Articular chondrocyte of knee joint (primary cell): ENCODE results near the gene TMEM19. TPM values are rescaled to one million over a fixed set of nuclear protein-coding genes. Genes with fewer than 3 reads are reported as not detected.

Source experiments
- small RNA-seq: library from RNA; depleted of rRNA; stranded (forward); fragments of <200 nt; gene quantifications from one replicate; pipeline ENCODE3, GENCODE V24; 2012
- total RNA-seq: library from RNA; depleted of rRNA; stranded (reverse); fragments of >200 nt; gene quantifications from 2 replicates; pipeline ENCODE4 v1.2.3, GENCODE V29; 2012

The TMEM19 gene
- 35.5 and 40.5 TPM in 2 replicates for total RNA-seq

DNA sequence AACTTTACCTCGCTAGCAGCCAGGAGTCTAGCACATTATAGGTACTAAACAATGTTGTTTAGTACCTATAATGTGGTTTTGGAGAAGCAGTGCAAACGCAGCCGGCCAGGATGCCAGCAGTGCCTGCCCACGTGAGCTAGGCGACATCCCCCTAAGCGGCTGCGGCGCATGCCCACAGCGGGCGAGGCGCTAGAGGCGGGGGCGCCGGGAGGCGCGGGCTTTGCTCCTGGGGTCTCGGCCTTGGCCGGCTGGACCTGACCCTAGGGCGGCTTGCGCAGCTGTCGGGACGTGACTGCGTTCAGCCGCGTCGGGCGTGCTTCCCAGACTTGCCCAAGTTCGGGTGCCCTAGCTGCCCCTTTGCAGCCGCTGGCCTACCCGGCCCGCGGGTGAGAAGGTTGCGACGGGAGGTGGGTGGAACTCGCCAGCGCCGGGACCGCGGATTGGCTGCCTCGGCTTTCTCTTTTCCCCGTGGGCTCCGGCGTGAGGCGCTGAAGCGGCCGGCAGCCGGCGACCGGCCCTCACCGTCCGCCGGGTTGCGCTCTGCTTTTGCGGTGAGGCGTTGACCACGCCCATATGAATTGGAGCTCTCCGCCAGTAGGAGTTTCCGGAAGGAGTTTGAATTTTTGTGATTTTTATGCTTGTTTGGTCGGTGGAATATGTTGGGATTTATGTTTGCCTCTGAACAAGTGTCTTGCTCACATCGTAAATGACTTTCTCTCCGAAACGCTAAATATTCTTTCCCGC, at the start of gene TMEM19:
TSS of gene TMEM19 (plus strand) at position 169 of the 744 bp plus-strand sequence. CDS start 599 bp downstream, outside the sequence.

DNA sequence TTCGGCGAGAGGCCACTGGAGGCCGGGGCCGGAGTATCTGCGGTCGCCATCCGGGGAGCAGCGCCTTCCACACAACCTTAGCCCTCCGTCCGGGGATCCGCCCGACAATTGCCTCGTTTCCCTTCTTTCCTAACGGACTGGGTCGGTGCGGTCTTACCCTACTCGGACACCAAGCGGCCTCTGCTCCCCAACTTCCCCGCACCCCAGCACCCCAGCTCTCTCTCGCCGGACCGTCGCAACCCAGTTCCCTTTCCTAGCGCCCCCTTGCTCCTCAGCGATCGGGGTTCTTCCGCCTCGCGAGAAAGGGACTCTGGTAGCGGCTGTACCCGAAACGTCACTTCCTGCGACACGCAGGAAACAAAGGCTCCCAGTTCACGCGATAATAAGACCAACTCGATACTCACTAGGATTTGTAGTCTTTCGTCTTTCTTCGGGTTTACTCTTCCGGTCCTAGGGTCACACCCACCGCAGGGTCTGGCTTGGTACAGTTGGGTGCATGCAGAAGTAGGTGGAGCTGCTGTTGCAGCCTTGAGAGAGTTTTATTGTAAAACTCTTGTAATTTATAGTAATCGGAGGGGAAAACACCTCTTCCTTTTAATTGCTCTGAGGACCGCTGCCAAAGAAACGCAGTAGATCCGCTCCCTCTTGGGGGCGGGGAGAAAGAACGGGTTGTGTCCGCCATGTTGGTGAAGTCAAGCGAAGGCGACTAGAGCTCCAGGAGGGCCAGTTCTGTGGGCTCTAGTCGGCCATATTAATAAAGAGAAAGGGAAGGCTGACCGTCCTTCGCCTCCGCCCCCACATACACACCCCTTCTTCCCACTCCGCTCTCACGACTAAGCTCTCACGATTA, 22.1 kb upstream of the TMEM19 start, which contains the start of the genes THAP2 and ZFC3H1:
TSS of gene THAP2 (plus strand) at position 741 of the 850 bp plus-strand sequence. CDS start 209 bp downstream, outside the sequence.
TSS of gene ZFC3H1 (minus strand) at position 288 of the 850 bp plus-strand sequence. CDS start at position 50, 238 bp downstream.

Small RNAs within 50 kb of the gene (small RNA-seq; reads per million reads assigned to genes)
- not detected for gene RF00560

Other genes starting within 250 kb of the TMEM19 start
- gene LGR5, start 246.3 kb upstream of the TMEM19 start, total RNA-seq: 22.9 and 37.0 TPM in 2 replicates
- 59.3 and 66.0 TPM in 2 replicates for gene ZFC3H1, start 22.2 kb upstream of the TMEM19 start, total RNA-seq
- gene THAP2, start 21.8 kb upstream of the TMEM19 start, total RNA-seq: 4.3 and 10.6 TPM in 2 replicates
- 51.5 and 80.0 TPM in 2 replicates for gene RAB21, start 68.8 kb downstream of the TMEM19 start, total RNA-seq
- 43.1 and 49.8 TPM in 2 replicates for gene TBC1D15, start 153.7 kb downstream of the TMEM19 start, total RNA-seq